OCI-LY3 (cell line): ENCODE results near the gene EEF1AKMT2.

Experiments
- CTCF ChIP-seq: fragments of 200-600, 300-600 bp; sonication (generic); IDR thresholded peaks from 2 replicates; pipeline ENCODE4 v1.5.1; 2014; ENCODE audit warnings: antibody characterized with exemption, low read length, low read depth
- EZH2phosphoT487 ChIP-seq: fragments of 200-600 bp; shearing (Covaris generic); IDR thresholded peaks from 2 replicates; pipeline ENCODE4 v1.6.1; 2018; ENCODE audit warnings: antibody characterized with exemption, mixed run types, low read depth

DNA sequence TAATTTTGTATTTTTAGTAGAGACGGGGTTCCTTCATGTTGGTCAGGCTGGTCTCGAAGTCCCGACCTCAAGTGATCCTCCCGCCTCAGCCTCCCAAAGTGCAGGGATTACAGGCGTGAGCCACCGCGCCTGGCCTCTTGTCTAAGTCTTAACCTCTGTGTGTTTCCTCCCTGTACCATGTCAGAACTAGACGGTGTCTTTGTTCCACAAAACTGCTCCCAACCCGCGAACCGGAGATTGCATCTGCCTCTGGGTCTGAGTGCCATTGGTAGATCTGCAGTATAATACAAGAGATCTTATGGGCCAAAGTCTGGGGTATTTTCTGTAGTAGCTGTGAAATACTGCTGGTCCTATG, 1.3 kb upstream of the EEF1AKMT2 start:
- TF ChIP-seq CTCF: no peak
- TF ChIP-seq EZH2phosphoT487: no peak
